Uterus (tissue), 2 donors: ENCODE results near the gene WWOX.

Experiments
- POLR2A ChIP-seq, 2 donors: fragments of 450-650 bp; IDR thresholded peaks; one replicate each; pipeline ENCODE4 v1.6.1; 2016; ENCODE audit warnings: antibody characterized with exemption in 2 of 2, mild to moderate bottlenecking in 1 of 2, moderate library complexity in 1 of 2
- TF ChIP-seq, protein P1 (sequence below), 4 experiments: fragments of 200-600 bp in 2 of 4; fragments of 450-650 bp in 2 of 4; sonication (generic) in 2 of 4; IDR thresholded peaks; one replicate each; pipeline ENCODE4 v1.5.1; 2016 to 2019; ENCODE audit warnings: antibody characterized with exemption in 4 of 4, mild to moderate bottlenecking in 2 of 4, moderate library complexity in 1 of 4

- TF ChIP-seq, protein P1, sequence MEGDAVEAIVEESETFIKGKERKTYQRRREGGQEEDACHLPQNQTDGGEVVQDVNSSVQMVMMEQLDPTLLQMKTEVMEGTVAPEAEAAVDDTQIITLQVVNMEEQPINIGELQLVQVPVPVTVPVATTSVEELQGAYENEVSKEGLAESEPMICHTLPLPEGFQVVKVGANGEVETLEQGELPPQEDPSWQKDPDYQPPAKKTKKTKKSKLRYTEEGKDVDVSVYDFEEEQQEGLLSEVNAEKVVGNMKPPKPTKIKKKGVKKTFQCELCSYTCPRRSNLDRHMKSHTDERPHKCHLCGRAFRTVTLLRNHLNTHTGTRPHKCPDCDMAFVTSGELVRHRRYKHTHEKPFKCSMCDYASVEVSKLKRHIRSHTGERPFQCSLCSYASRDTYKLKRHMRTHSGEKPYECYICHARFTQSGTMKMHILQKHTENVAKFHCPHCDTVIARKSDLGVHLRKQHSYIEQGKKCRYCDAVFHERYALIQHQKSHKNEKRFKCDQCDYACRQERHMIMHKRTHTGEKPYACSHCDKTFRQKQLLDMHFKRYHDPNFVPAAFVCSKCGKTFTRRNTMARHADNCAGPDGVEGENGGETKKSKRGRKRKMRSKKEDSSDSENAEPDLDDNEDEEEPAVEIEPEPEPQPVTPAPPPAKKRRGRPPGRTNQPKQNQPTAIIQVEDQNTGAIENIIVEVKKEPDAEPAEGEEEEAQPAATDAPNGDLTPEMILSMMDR (IDR thresholded peaks at IDR 0.05): no peak
- TF ChIP-seq POLR2A (IDR thresholded peaks at IDR 0.05): no peak
Measured at GRCh38 chr16:79089735-79090284, 990.4 kb downstream of the WWOX start.
